Activated CD4-positive, alpha-beta T cell treated with anti-CD3 and anti-CD28 coated beads for 1 hour (primary cell): ENCODE data around the gene ACSL5.

Source experiments
- DNase-seq: peaks from one replicate; pipeline ENCODE4 v3.0.0-alpha.2; 2020

ACSL5 gene

DNA sequence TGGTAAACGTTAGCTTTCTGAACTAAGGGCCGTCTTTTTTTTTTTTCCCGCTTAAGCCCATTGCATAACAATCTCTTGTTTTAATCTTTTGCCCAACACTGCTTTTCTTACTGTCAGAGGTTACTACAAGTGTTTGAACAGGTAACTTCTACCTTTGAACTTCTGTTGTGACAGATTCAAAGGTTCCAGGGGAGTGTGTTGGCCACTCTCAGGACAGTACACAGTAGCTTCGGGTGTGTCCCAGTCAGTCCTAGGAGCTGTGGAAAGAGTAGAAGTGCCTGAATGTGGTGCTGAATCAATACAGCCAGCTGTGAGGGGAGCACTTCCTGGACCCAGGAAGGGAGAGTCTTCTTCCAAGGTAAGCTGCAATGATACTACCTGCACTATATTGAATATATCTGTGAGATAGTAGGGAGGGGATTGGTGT, at the start of gene ACSL5:
ACSL5 (plus strand) TSS at position 205 of the 427 bp plus-strand sequence. CDS start 20,831 bp downstream, outside the sequence.
- DNase-seq: no peak

- no peak for DNase-seq
Observed at GRCh38 chr10:112327678-112328077, 46.2 kb upstream of the ACSL5 start.

GRCh38 chr10:112330162-112330561, 43.8 kb upstream of the ACSL5 start:
- DNase-seq: no peak

DNA sequence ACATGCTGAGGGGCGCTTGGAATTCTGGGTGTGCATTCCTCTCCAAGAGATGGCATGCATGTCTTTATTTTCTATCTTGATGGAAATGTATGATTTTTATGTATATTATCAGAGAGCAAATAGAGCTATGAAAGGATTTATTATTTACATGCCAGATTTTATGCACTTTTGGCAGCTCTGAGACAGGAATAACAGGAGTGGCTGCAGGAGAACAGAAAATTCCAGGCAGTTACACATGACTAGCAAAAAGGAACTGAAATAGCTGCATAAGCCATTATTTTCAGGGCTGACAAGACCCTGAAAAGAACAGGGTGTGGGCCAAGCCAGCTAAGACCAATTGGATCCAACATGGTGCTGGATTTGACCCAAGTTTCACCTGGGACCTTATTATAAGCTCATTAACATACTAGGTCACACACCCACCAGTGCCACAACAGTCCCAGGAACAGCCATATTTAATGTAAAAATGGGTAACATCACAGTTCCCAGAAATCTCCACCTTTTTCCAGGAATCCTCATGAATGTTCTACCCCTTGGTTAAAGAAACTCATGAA, 43.2 kb upstream of the ACSL5 start:
- DNase-seq: no peak

DNA sequence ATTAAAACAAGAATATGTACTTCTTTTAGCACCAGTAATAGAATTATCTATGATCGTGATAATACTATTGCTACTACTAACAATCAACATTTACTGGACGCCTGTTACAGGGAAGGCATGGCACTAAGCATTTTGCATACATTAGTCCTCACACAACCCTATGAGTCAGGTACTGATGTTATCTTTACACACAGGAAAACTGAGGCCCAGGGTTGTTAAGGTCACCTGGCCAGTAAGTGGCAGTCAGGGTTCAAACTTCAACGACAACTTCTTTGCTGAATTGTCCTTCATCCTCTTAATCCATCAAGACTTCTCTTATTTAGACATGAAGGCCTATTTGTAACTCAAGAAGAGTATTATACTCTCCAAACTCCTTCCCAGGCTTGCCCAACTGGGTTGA, 41.9 kb upstream of the ACSL5 start:
- no peak for DNase-seq

GRCh38 chr10:112332509-112333228, 41.2 kb upstream of the ACSL5 start:
- DNase-seq: no peak

GRCh38 chr10:112333452-112333851, 40.5 kb upstream of the ACSL5 start:
- no peak for DNase-seq

GRCh38 chr10:112335111-112335867, 38.6 kb upstream of the ACSL5 start:
- no peak for DNase-seq

- DNase-seq: no peak
Observed at GRCh38 chr10:112335868-112336265, 38.0 kb upstream of the ACSL5 start.

GRCh38 chr10:112336556-112337201, 37.2 kb upstream of the ACSL5 start:
- DNase-seq: no peak

- no peak for DNase-seq
Observed at GRCh38 chr10:112338957-112339356, 35.0 kb upstream of the ACSL5 start.

DNA sequence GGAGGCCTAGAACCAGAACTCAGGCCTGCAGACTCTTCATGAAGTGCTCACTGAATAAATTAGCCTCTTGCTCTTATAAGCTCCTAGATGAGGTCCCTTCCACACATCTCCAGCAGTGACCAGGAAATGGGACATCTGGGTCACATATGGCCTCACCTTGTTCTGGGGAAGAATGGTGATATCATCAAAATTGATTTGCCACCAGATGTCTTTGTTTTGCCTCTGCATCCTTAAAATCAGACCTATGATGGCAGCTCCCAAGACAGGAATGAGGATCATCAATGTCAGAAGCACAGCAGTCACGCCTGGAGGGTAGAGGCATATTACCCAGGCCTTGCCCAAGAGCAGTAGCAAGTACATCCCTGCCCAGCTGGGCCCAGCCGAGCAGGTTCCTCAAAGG, 33.3 kb upstream of the ACSL5 start:
- no peak for DNase-seq

DNA sequence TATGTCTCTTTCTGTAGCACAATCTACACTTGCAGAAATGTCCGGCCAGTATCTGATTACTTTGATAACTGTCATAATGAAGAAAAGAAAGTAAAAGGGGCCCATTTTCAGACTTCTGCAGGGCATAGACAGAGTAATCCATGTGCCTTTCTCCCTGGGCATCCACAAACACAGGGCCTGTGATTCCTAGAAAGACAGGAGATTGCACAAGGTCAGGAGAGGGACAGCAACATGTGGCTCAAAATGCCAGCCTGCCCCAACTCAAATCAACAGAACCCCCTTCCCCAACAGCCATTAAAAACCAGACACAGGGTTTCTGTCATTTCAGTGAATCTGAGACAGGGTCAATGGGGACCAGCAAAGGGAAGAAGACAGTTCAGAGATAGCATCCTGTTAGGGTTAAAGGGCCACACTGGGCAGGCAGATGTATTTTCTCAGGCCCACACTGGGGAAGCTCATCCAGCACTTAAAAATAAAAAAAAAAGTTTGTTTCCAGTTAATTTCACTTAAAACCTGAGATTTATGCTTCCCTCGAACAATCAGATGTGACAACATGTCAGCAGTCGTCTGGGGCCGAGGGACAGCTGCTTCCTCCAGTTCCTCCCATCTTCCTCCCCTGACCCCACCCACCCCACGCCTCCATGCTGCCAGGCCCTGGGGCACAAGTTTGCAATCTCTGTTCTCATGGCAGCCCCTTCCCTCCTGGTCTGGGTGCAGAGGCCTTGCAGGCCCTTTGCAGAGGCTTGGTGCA, 30.7 kb upstream of the ACSL5 start:
- no peak for DNase-seq

GRCh38 chr10:112344261-112344660, 29.7 kb upstream of the ACSL5 start:
- DNase-seq: no peak

- no peak for DNase-seq
Observed at GRCh38 chr10:112345202-112345601, 28.7 kb upstream of the ACSL5 start.

DNA sequence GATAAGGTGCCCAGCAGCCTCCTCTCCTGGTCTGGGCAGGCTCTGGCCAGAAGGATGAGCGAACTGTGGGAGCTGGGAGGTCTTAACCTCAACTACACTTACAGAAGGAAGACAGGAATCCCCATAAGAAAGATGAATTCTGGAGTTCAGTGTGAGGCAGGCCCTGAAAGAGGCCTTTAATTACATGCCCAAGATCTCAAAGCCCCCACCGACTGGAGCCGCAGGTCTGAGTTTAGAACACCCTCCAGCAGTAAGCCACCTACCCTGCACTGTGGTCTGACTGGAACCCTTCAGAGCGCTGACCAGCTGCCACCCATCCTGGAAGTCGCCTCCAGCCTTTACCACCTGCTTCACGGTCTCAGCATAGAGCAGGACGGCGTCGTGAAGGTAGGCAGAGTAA, 28.2 kb upstream of the ACSL5 start:
- no peak for DNase-seq

DNA sequence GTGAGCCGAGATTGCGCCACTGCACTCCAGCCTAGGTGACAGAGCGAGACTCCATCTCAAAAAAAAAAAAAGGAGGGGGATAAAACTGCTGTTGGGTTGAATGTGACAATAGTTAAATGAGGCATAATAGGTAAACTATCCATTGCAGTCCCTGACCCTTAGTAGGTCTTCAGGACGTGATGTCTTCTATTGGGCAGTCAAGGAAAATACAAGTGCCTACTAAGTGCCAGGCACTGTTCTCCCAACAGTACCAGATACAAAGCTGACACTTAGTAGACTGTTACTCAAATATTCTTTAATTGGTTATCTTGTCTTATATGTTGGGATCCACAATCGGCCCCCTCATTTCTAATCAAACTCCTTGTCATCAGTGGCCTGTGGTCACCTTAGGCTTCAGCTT, 27.1 kb upstream of the ACSL5 start:
- DNase-seq: no peak

DNA sequence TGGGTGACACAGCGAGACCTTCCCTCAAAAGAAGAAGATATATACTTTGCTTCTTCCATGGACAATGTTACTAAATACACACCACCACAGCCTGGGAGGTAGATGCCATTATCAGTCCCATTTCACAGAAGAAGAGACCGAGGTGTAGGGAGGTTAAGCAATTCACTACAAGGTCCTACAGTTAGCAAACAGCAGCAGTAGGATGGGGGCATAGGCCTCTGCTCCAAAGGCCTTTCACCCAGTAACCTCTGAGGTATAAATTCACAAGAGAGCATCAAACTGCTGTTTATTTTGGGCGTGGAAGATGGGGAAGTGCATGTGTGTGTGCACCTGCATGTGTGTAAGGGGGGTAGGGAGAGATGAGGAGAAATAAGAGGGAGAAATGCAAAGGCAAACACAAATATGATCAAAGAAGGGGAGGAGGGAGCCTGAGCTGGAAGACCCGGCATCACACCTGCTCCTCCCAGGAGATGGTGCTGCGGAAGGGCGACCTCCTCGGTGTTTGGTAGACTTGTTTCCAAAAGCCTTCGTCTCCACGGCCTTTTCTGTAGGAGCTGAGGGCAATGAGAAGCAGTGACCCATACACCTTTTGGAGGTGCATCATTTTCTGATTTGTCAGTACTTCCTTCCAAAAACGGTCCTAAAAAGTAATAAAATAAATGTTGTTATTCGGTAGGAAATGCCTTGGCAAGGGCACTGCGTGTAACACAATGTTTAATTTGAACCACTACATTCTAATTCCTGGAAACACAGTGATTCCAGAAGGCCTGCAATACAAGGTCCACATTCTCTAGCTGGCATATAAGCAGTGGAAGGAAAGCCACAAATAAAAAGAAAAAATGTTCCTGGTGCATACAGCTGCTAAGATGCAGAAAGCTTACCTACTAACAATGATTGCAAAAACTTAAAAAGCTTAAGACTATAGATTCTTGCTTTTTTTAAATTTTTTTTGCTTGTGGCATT, 25.9 kb upstream of the ACSL5 start:
- DNase-seq: no peak

- DNase-seq: no peak
Observed at GRCh38 chr10:112348759-112349158, 25.2 kb upstream of the ACSL5 start.

GRCh38 chr10:112349521-112350085, 24.3 kb upstream of the ACSL5 start:
- DNase-seq: no peak

DNA sequence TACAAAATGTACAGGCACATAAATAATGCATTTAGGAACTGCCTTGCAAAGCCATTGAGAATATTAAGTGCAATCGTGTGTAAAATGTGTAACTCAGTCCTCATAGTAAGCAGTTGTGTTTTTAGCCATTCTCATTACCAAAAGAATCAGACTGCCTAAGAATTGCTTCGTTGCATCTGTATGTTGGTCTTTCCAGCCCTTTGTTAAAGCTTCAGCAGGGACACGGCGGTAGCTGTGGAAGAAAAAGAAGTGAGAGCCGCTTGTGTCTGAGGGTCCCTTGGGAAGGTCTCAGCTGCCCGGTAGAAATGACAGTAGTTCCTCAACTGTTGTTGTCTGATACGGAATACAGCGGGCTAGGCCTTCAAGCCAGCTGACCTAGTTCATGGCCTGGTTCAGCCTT, 22.8 kb upstream of the ACSL5 start:
- DNase-seq: no peak
